H7 (cell line): Measurements from ENCODE around the gene UBE4A. TPM values are rescaled to one million over a fixed set of nuclear protein-coding genes. Genes with fewer than 3 reads are reported as not detected.

Source experiments
- DNase-seq: peaks from one replicate; pipeline ENCODE4 v3.0.0; 2012
- H3K27me3 ChIP-seq: 2 replicates; pipeline ENCODE4 v1.6.0; 2011; ENCODE audit warnings: mild to moderate bottlenecking, low read length; ENCODE audit not compliant: control insufficient read depth, insufficient read depth
- H3K36me3 ChIP-seq: replicated peaks from 2 replicates; pipeline ENCODE4 v1.5.1; 2011; ENCODE audit warnings: low read length; ENCODE audit not compliant: control insufficient read depth, insufficient read depth
- H3K4me3 ChIP-seq: 2 replicates; pipeline ENCODE4 v1.5.1; 2011; ENCODE audit warnings: low read depth, mild to moderate bottlenecking, control low read depth, low read length, moderate library complexity; ENCODE audit not compliant: insufficient read depth
- total RNA-seq: library from RNA; depleted of rRNA; stranded (reverse); fragments of >200 nt; shearing (Covaris generic); gene quantifications from 2 replicates; pipeline ENCODE4 v1.2.3, GENCODE V29; 2014

The UBE4A gene
- total RNA-seq, 1 experiment from 2014 or later: 34.3 TPM

DNA sequence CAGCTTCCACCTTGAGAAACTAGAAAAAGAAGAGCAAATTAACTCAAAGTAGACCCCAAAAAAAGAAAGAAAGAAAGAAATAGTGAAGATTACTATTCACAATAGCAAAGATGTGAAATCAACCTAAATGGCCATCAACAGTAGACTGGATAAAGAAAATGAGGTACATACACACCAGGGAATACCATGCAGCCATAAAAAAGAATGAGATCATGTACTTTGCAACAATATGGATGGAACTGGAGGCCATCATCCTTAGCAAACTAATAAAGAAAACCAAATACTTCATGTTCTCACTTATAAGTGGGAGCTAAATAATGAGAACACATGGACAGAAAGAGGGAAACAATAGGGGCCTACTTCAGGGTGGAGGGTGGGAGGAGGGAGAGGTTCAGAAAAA lies 30.7 kb upstream of the UBE4A start:
- H3K27me3 ChIP-seq: no peaks in the 10 kb centered on the region
- no peak overlapping the region for H3K4me3 ChIP-seq
- no peak for DNase-seq
- H3K36me3 ChIP-seq: no peaks in the 10 kb centered on the region

DNA sequence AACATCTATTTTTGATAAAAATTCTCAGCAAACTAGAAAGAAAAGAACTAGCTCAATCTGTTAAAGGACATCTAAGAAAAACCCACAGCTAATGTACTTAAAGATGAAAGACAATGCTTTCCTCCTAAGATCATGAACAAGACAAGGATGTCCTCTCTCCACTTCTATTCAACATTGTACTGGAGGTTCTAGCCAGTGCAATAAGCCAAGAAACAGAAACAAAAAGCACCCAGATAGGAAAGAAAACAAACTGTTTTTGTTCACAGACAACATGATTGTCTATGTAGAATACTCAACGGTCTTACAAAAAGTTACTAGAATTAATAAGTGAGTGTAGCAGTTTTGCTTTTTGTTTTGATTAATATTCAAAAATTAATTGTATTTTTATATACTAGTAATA lies 24.7 kb upstream of the UBE4A start:
- DNase-seq: no peak
- H3K36me3 ChIP-seq: no peaks in the 10 kb centered on the region
- H3K4me3 ChIP-seq: no peak overlapping the region
- no peaks in the 10 kb centered on the region for H3K27me3 ChIP-seq

DNA sequence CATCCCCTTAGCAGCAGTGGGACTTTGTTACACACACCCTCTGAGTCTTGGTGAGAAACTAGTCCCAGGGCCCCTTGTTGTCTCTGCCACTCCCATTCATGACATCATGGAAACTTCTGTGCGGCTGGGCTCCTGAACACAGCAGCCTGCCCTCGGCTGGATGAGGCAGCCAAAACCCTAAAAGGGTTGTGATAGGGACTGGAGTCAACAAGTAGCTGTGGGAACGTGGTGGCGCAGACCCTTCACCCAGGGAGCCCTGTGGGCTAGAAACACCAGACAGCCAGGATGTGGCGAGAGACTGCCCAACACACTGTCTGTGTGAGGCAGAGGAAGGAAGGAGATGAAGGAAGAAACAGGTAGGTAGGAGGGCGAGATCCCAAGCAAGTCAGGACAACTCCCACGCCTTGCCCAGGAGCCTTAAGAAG lies 20.8 kb upstream of the UBE4A start:
- no peak for DNase-seq
- H3K4me3 ChIP-seq: no peak overlapping the region
- no peaks in the 10 kb centered on the region for H3K27me3 ChIP-seq

DNA sequence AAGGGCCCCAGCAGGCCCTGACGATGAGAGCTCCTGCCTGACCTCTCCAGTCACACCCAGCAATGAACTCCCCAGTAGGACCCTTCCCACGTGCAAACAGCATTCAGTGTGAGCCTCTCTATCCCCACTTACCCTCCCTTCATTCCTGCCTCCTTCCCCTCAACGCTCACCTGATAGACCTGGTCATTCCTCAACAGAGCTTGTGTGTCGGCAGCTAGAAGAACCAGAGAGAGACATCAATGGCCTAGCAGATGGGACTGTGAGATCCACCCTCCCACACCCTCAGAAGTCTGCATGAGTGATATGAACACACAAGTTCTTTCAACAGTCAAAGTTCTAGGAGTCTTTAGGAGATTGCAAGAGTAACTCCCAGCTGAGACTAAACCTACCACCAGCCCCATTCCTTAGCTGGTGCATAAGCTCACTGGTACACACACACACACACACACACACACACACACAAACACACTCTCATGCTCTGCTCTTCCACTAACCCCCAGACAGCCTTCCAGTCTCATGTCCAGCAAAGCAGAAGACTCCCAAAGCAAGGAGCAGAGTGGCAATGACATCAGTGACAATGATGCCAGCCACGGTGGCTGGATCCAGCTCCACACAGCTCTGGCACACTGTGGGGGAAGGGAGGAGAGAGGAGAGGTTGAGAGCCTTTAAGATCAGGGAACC lies 20.0 kb upstream of the UBE4A start:
- no peak for DNase-seq

More for the DNA sequence above, 20.8 kb upstream of the UBE4A start:
- H3K36me3 ChIP-seq: no peaks in the 10 kb centered on the region

DNA sequence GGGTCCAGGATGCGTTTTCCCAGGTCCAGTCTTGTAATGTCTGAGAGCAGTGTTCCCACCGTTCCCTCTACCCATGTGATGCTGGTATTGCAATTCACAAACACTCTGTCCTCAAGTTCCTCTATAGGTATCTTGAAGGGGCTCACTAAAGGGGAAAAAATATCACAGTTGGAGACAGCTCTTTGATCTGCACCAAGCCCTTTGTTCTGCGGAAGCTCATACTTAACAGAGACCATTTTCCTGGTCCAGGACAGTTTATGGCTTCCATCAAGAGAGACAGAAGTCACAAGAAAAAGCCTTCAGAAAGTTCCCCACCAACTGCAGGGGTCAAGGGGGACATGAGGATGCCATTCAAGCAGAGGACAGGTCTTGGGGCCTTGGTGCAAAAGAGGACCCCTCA lies 19.0 kb upstream of the UBE4A start:
- Histone ChIP-seq H3K36me3 (no peaks in the 10 kb centered on the region), H3K4me3 (no peak overlapping the region), H3K27me3 (no peaks in the 10 kb centered on the region)
- DNase-seq: no peak

More for the DNA sequence above, 20.0 kb upstream of the UBE4A start:
- Histone ChIP-seq H3K4me3 (no peak overlapping the region), H3K27me3 (no peaks in the 10 kb centered on the region), H3K36me3 (no peaks in the 10 kb centered on the region)

DNA sequence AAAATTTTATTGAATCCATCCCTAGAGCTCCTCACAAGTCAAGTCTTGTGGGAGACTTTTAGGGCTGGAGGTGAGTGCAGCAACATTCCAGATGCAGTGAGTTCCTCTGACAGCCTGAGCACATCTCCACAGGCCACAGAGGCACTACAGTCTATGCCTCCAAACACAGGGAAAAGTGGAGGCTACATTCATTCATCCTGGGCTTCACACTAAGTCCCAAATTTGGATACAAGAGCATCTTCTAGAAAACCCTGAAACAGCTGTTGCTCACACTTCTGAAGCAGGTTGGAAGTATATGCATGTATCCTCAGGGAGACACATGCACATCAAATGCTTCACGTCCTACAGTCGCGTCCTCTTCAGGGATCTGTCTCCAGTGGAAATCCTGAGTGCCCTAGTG lies 18.1 kb upstream of the UBE4A start:
- Histone ChIP-seq H3K36me3 (no peaks in the 10 kb centered on the region), H3K27me3 (no peaks in the 10 kb centered on the region), H3K4me3 (no peak overlapping the region)
- DNase-seq: no peak

DNA sequence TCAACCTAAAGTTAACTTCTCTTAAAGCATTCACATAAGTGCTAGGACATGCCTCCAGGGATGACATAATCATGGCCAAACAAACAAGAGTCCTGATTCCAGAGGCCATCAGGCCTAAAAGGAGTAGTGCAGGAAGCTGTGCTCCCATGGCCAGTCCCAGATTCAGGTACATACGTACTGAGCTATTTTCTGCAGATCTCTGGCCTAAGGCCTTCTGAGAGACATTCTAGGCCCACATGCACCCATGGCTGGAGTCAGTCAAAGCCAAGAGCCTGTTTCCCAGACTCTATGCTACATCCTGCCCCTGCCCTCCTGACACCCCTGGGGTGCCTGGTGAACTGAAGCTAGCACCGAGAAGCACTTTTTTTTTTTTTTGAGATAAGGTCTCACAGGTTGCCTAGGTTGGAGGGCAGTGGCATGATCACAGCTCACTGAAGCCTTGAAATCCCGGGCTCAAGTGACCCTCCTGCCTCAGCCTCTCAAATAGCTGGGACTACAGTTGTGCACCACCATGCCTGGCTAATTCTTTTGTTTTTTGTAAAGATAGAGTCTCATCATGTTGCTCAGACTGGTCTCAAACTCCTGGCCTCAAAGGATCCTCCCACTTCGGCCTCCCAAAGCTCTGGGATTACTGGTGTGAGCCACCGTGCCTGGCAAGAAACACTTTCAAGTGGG lies 17.4 kb upstream of the UBE4A start:
- no peak for DNase-seq
- Histone ChIP-seq H3K4me3 (no peak overlapping the region), H3K27me3 (no peaks in the 10 kb centered on the region), H3K36me3 (no peaks in the 10 kb centered on the region)

DNA sequence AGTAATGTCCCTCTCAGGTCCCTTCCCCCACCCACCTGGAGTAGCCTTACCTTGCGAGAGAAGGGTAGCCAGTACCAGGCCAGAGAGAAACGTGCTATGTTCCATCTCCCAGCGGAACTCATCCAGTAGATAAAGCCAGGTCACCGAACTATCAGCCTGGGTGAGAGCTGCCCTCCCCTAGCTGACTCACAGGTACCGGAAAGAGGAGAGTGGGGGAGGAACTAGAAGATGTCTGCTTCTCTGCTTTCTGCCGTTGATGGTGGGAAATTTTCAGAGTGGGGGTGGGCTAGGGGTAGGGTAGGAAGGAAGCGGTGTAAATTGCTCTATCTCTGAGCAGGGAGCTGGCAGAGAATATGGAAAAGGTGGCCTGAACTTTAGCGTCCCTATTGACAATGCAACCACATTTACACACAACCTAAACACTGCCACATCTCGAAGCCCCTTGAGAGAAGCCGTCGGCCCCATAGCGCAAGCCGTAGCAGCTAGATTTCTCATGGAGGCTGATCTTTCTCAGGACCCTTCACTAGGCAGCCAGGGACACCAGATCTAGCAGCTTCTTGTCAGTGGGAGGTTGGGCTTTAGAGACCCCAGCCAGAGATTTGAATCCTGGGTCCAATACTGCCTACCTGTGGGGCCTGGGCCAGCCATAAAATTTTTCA lies 16.8 kb upstream of the UBE4A start, which contains the start of gene CD3D:
TSS of gene CD3D (minus strand) at position 203 of the 659 bp plus-strand sequence. CDS start at position 105, 98 bp downstream.
- no peaks in the 10 kb centered on the region for H3K36me3 ChIP-seq
- H3K27me3 ChIP-seq: no peaks in the 10 kb centered on the region
- no peak within 1 kb of the TSS for H3K4me3 ChIP-seq
- no peak for DNase-seq

DNA sequence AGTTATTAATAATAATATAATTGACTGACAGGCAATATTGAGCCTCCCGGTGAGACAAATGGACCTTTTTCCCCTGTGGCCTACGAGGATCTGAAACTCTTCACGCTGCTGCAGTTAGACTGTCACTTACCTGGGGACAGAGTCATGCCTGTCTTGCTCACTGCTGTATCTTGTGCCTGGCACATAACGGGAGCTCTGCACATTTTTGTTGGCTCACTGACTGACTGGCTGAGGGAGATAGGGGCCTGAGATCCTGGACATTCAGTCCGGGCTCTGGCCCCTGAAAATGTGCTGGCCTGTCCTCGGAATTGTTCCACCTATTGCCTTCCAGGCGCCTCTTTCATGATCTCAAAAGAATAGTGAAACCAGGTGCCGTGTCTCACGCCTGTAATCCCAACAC lies 16.2 kb upstream of the UBE4A start:
- no peaks in the 10 kb centered on the region for H3K36me3 ChIP-seq
- no peak for DNase-seq
- H3K27me3 ChIP-seq: no peaks in the 10 kb centered on the region; the same call in 1 of the 2 replicates
- H3K4me3 ChIP-seq: no peak overlapping the region

DNA sequence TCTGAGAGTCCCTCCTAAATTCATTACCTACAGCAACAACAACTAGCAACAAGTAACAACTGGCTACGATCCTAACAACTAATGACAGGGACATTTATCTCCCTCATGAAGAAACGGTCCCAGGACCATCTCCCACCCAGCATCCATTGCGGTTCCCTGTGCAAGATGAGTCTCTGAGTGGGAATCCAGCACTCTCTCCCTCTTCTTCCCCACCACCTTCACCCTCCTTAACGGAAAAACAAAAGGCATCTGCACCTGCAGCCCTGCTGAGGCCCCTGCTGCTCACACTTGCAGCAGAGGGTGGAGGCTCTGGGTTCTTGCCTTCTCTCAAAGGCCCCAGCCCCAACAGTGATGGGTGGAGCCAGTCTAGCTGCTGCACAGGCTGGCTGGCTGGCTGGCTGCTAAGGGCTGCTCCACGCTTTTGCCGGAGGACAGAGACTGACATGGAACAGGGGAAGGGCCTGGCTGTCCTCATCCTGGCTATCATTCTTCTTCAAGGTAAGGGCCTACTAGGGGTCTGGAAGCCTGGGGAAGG lies 15.4 kb upstream of the UBE4A start, which contains the start of gene CD3G:
TSS of gene CD3G (plus strand) at position 364 of the 535 bp plus-strand sequence. CDS start at position 444, 80 bp downstream.
- Histone ChIP-seq H3K27me3 (no peaks in the 10 kb centered on the region; the same call in 1 of the 2 replicates), H3K4me3 (no peak within 1 kb of the TSS), H3K36me3 (no peaks in the 10 kb centered on the region)
- no peak for DNase-seq

DNA sequence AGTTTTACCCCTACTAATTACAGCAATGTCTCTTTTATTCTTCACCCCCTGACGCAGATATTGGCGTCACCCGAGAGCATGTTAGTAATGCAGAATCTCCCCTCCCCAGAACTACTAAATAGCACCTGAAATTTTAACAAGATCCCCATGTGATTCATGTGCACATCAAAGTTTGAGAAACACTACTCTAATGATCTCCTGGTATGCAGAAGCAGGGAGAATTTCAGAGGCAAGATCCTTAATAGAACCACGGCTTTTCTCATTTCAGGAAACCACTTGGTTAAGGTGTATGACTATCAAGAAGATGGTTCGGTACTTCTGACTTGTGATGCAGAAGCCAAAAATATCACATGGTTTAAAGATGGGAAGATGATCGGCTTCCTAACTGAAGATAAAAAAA lies 9.9 kb upstream of the UBE4A start:
- H3K36me3 ChIP-seq: no peaks in the 10 kb centered on the region
- H3K27me3 ChIP-seq: no peaks in the 10 kb centered on the region; the same call in 1 of the 2 replicates
- H3K4me3 ChIP-seq: no peak overlapping the region
- DNase-seq: no peak

DNA sequence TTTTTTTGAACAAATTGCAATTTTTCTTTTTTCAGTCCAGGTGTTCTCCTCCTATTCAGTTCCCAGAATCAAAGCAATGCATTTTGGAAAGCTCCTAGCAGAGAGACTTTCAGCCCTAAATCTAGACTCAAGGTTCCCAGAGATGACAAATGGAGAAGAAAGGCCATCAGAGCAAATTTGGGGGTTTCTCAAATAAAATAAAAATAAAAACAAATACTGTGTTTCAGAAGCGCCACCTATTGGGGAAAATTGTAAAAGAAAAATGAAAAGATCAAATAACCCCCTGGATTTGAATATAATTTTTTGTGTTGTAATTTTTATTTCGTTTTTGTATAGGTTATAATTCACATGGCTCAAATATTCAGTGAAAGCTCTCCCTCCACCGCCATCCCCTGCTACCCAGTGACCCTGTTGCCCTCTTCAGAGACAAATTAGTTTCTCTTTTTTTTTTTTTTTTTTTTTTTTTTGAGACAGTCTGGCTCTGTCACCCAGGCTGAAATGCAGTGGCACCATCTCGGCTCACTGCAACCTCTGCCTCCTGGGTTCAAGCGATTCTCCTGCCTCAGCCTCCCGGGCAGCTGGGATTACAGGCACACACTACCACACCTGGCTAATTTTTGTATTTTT lies 6.2 kb upstream of the UBE4A start:
- H3K36me3 ChIP-seq: no peaks in the 10 kb centered on the region
- no peak overlapping the region for H3K4me3 ChIP-seq
- DNase-seq: no peak
- no peaks in the 10 kb centered on the region; the same call in 1 of the 2 replicates for H3K27me3 ChIP-seq

DNA sequence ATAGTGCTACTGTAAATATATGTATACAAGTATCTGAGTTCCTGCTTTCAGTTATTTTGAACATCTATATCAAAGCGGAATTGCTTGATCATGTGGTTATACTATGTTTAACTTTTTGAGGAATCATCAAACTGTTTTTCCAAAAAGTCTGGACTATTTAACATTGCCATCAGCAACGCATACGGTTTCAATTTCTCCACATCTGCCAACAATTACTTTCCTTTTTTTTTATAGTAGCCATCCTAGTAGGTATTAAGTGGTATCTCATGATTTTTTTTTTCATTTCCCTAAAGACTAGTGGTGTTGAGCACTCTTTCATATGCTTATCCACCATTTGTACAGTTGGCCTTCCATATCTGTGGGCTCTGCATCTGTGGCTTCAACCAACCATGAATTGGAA lies 1.3 kb upstream of the UBE4A start:
- H3K4me3 ChIP-seq: no peak overlapping the region
- no peaks in the 10 kb centered on the region for H3K27me3 ChIP-seq
- no peak for DNase-seq
- H3K36me3 ChIP-seq: no peaks in the 10 kb centered on the region

DNA sequence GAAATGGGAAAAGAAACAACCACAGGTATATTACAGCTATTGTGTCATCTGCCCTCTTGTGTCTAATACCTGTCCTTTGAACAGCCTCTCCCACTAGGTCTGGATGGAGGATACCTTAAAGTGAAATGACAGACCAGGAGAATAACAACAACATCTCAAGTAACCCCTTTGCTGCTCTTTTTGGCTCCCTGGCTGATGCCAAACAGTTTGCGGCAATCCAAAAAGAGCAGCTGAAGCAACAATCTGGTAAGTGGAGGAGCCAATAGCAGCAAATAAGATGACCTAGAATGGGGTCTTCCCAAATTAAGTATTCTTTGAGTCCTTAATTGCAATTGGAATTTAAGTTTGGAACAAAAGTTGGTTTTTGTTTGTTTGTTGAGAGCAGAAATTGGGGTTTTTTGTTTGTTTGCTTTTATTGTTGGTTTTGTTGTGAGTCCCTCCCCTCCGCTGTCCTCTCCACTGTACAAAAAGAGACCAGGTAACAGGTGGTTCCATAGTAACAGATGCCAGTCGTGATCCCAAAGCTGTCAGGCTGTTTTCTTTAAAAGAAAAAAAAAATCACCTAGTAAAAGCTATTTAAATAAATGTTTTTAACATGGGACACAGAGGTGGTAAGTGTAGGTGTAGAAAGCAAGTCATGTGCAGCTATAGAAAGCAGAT lies 5.7 kb downstream of the UBE4A start:
- H3K4me3 ChIP-seq: no peak overlapping the region
- H3K36me3 ChIP-seq: peaks cover 4% of the 10 kb centered on the region
- H3K27me3 ChIP-seq: no peaks in the 10 kb centered on the region
- DNase-seq: no peak
